ENCODE measurements around the gene RNF183.
"Not testable (repeated sequence)": the region's sequence is repeated elsewhere in the genome, so short reads cannot be mapped to it uniquely, and the experiment has no call there.

RNF183 gene

GRCh38 chr9:113298924-113299770, 4.0 kb downstream of the RNF183 start:
- DNase-seq (ENCODE audit: extremely low read depth, insufficient read length), result no peak
- 0 out of 2 replicates have a peak, but pooled peaks cover 1% of the 10 kb centered on the region for H3K27me3 ChIP-seq (replicated peaks; ENCODE audit: control insufficient read depth, insufficient read depth, low read length)
- TF ChIP-seq CTCF (IDR thresholded peaks at IDR 0.05; ENCODE audit: insufficient read depth, low read length, poor library complexity, severe bottlenecking), result no peak
- H3K36me3 ChIP-seq (ENCODE audit: control insufficient read depth, insufficient read depth, low read length), result no peaks in the 10 kb centered on the region
- H3K4me3 ChIP-seq (replicated peaks; ENCODE audit: low read depth, low read length), result no peak overlapping the region

GRCh38 chr9:113298311-113298710, 4.9 kb downstream of the RNF183 start:
- Histone ChIP-seq H3K27me3 (replicated peaks; ENCODE audit: control insufficient read depth, insufficient read depth, low read length) (0 out of 2 replicates have a peak, but pooled peaks cover 1% of the 10 kb centered on the region), H3K4me3 (replicated peaks; ENCODE audit: low read depth, low read length) (no peak overlapping the region), H3K36me3 (ENCODE audit: control insufficient read depth, insufficient read depth, low read length) (peaks cover 1% of the 10 kb centered on the region)
- TF ChIP-seq CTCF (IDR thresholded peaks at IDR 0.05; ENCODE audit: insufficient read depth, low read length, poor library complexity, severe bottlenecking), result no peak
- no peak for DNase-seq (ENCODE audit: extremely low read depth, insufficient read length)

- Histone ChIP-seq H3K36me3 (ENCODE audit: control insufficient read depth, insufficient read depth, low read length) (peaks cover 5% of the 10 kb centered on the region), H3K27me3 (replicated peaks; ENCODE audit: control insufficient read depth, insufficient read depth, low read length) (0 out of 2 replicates have a peak, but pooled peaks cover 1% of the 10 kb centered on the region), H3K4me3 (replicated peaks; ENCODE audit: low read depth, low read length) (no peak overlapping the region)
- TF ChIP-seq CTCF (IDR thresholded peaks at IDR 0.05; ENCODE audit: insufficient read depth, low read length, poor library complexity, severe bottlenecking), result no peak
- DNase-seq (ENCODE audit: extremely low read depth, insufficient read length), result no peak
These were observed 6.2 kb downstream of the RNF183 start for GRCh38 chr9:113296796-113297558.

GRCh38 chr9:113296247-113296646, 6.9 kb downstream of the RNF183 start:
- not testable (repeated sequence) for H3K4me3 ChIP-seq (replicated peaks; ENCODE audit: low read depth, low read length); H3K27me3 ChIP-seq (replicated peaks; ENCODE audit: control insufficient read depth, insufficient read depth, low read length); H3K36me3 ChIP-seq (ENCODE audit: control insufficient read depth, insufficient read depth, low read length); DNase-seq (ENCODE audit: extremely low read depth, insufficient read length)

- no peaks in the 10 kb centered on the region for H3K27me3 ChIP-seq (replicated peaks; ENCODE audit: control insufficient read depth, insufficient read depth, low read length)
- DNase-seq (ENCODE audit: extremely low read depth, insufficient read length), result no peak
- H3K4me3 ChIP-seq (replicated peaks; ENCODE audit: low read depth, low read length), result no peak overlapping the region
- TF ChIP-seq CTCF (IDR thresholded peaks at IDR 0.05; ENCODE audit: insufficient read depth, low read length, poor library complexity, severe bottlenecking), result no peak
- peaks cover 16% of the 10 kb centered on the region for H3K36me3 ChIP-seq (ENCODE audit: control insufficient read depth, insufficient read depth, low read length)
These were observed 9.8 kb downstream of the RNF183 start for GRCh38 chr9:113293285-113293878.
